Muscle of leg (tissue), 11 donors: ENCODE results near the gene FAM118A. TPM values are rescaled to one million over a fixed set of nuclear protein-coding genes. Genes with fewer than 3 reads are reported as not detected.
"Not testable (repeated sequence)": the region's sequence is repeated elsewhere in the genome, so short reads cannot be mapped to it uniquely, and the experiment has no call there.

ENCODE experiments used
- DNase-seq: peaks from one replicate; pipeline ENCODE4 v3.0.0; 2013
- H3K27ac ChIP-seq: one replicate; pipeline ENCODE4 v1.5.1; 2013; ENCODE audit warnings: mild to moderate bottlenecking, low read length, control low read depth
- H3K27me3 ChIP-seq: one replicate; pipeline ENCODE4 v1.6.1; 2013; ENCODE audit warnings: low read length; ENCODE audit not compliant: control insufficient read depth, insufficient read depth
- H3K36me3 ChIP-seq: one replicate; pipeline ENCODE4 v1.6.1; 2013; ENCODE audit warnings: low read length; ENCODE audit not compliant: control insufficient read depth, insufficient read depth
- H3K4me1 ChIP-seq: one replicate; pipeline ENCODE4 v1.6.1; 2013; ENCODE audit warnings: low read length; ENCODE audit not compliant: control insufficient read depth, insufficient read depth
- H3K4me3 ChIP-seq: one replicate; pipeline ENCODE4 v1.5.1; 2013; ENCODE audit warnings: low read length, control low read depth
- H3K9me3 ChIP-seq: replicated peaks from 2 replicates; pipeline ENCODE4 v1.6.1; 2013; ENCODE audit warnings: low read depth, low read length; ENCODE audit not compliant: control insufficient read depth
- WGBS: methylation state at CpG from one replicate; pipeline ENCODE4 v1.1.5; 2013; ENCODE audit warnings: missing lambda C conversion rate; ENCODE audit not compliant: insufficient coverage; 5-methylcytosine and 5-hydroxymethylcytosine counted together
- polyA plus RNA-seq, 8 donors: library from polyadenylated mRNA; unstranded; fragments of 120-200 nt; gene quantifications; one replicate each; pipeline versions ENCODE4 v1.2.1 to v1.2.3, GENCODE V29; 2013; ENCODE audit warnings: inconsistent platforms in 1 of 8, low replicate concordance in 1 of 8; ENCODE audit not compliant: insufficient read length in 8 of 8, insufficient read depth in 1 of 8
- total RNA-seq: library from RNA; stranded (reverse); fragments of 120-200 nt; gene quantifications from one replicate; pipeline ENCODE4 v1.2.4, GENCODE V29; 2013

The FAM118A gene
- total and polyA plus RNA-seq, 9 donors = 13.4 to 30.0 (median 18.5) TPM

- H3K36me3 ChIP-seq = peaks cover 40% of the 10 kb centered on the region
- peaks cover 39% of the 10 kb centered on the region for H3K4me1 ChIP-seq
- WGBS = 100% methylated on average over 2 of the region's 7 CpGs
Observed at GRCh38 chr22:45338795-45339194, 29.1 kb downstream of the FAM118A start.

DNA sequence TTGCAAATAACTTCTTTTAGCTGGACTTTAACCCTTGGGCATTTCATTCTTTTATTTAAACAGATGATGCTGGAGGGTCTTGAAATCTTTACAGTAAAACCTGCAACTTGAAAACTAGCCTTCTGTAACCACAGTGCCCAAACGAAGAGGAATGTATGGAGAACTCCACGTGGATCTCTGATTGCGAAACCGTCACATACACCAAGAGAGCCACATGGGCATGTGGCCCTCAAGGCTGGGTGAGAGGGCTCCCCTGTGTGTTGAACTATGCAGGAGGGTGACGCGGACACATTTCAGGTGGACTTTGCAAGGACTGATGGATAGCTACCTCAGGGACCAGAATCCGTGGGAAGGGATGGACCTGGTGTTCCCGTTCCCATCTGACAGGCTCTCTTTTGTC is 30.6 kb downstream of the FAM118A start:
- Histone ChIP-seq H3K27ac (no peak overlapping the region), H3K36me3 (peaks cover 34% of the 10 kb centered on the region), H3K9me3 (no peaks in the 10 kb centered on the region), H3K4me1 (peaks cover 26% of the 10 kb centered on the region), H3K4me3 (no peak overlapping the region), H3K27me3 (no peaks in the 10 kb centered on the region)
- no peak for DNase-seq
- 86% methylated on average over 6 of the region's 8 CpGs for WGBS

More at GRCh38 chr22:45338795-45339194, 29.1 kb downstream of the FAM118A start:
- no peak overlapping the region for H3K27ac ChIP-seq
- DNase-seq = no peak
- no peak overlapping the region for H3K4me3 ChIP-seq
- H3K9me3 ChIP-seq = no peaks in the 10 kb centered on the region
- H3K27me3 ChIP-seq = no peaks in the 10 kb centered on the region

DNA sequence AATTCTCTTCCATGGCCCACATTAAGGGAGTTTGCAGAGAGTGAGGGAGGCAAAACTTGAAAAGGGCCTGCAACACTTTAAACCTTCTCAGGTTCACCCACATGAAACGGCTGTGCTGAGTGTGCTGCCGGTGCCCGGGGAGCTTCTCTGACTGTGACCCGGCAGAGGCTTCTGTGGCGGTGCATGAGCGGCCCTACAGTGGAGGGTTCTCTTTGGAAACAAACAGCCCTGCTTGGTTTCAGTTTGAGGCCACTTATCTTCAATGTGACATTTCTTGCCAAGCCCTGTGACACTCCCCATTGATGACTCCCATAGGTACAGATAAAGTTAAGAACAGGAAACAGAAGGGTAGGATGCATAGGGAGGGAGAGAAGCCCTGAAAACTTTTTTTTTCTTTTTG is 31.8 kb downstream of the FAM118A start:
- WGBS = 60% methylated on average over 1 of the region's 6 CpGs
- Histone ChIP-seq H3K4me3 (no peak overlapping the region), H3K9me3 (no peaks in the 10 kb centered on the region), H3K36me3 (peaks cover 36% of the 10 kb centered on the region), H3K27ac (no peak overlapping the region), H3K4me1 (peaks cover 16% of the 10 kb centered on the region), H3K27me3 (no peaks in the 10 kb centered on the region)
- peak; percentile 24 for DNase-seq

GRCh38 chr22:45343143-45343542 is 33.4 kb downstream of the FAM118A start:
- Histone ChIP-seq H3K4me3 (no peak overlapping the region), H3K36me3 (peaks cover 36% of the 10 kb centered on the region), H3K27ac (no peak overlapping the region), H3K27me3 (no peaks in the 10 kb centered on the region), H3K9me3 (no peaks in the 10 kb centered on the region), H3K4me1 (peaks cover 6% of the 10 kb centered on the region)
- WGBS = 96% methylated on average over 3 of the region's 8 CpGs
- DNase-seq = no peak

DNA sequence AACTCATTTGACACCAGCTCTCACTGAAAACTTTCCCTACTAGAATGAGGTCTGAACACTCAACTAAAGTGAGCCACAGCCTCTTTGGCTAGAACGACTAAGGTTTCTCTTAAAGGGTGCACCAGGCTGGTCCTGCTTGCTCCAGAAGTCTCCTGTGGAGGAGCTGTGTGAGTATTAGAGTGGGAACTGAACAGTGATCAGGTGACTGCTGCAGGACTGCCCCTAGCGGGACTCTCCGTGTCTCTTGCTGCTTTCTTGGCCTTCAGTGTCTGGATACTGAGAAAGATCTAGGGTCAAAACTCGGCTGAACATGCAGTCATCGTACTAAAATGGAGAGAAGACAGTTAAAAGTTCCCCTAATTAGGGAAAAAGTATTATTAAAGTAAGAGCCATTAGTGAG is 34.6 kb downstream of the FAM118A start:
- Histone ChIP-seq H3K27me3 (no peaks in the 10 kb centered on the region), H3K4me3 (no peak overlapping the region), H3K9me3 (no peaks in the 10 kb centered on the region), H3K36me3 (peaks cover 29% of the 10 kb centered on the region), H3K27ac (no peak overlapping the region), H3K4me1 (peaks cover 6% of the 10 kb centered on the region)
- DNase-seq = no peak
- 30% methylated on average over 3 of the region's 5 CpGs for WGBS

DNA sequence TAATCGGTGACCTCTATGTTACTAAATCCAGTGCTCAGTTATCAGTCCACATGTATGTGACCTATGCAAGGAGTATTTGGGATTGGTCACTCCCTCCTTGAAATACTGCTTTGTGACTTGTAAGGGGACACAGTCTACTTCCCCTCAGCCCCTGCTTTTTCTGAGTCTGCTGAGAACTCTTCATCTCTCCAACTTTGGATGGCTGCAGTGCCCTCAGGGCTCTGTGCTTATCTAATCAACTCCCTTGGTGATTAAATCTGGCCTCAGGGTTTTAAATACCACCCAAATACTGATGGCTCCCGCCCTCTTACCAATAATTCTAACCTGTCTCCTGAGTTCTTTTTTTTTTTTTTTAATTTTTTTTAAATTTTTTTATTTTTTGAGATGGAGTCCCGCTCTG is 40.2 kb downstream of the FAM118A start:
- WGBS = no CpG with 5 or more reads among the region's 3 CpGs
- H3K4me1 ChIP-seq = no peaks in the 10 kb centered on the region
- DNase-seq = no peak

DNA sequence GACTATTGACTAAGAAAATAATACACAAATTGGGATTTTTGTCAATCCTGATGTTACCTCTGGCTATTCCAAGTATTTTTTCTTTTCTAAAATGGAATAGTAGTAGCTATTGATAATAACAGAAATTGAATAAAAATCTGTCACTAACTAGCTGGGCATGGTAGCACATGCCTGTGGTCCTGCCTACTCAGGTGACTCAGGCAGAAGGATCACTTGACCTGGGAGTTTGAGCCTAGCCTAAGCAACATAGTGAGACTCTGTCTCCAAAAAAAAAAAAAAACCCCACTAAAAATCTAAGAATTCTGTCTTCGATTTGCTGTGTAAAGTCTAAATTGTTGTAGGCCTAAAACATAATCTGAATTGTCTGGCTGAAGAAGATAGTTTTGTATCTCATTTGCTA is 42.2 kb downstream of the FAM118A start:
- H3K27ac ChIP-seq = no peak overlapping the region
- no CpG with 5 or more reads among the region's 1 CpG for WGBS
- H3K27me3 ChIP-seq = no peaks in the 10 kb centered on the region
- no peaks in the 10 kb centered on the region for H3K4me1 ChIP-seq
- no peak for DNase-seq
- peaks cover 1% of the 10 kb centered on the region for H3K36me3 ChIP-seq
- no peaks in the 10 kb centered on the region for H3K9me3 ChIP-seq
- no peak overlapping the region for H3K4me3 ChIP-seq

More for the DNA sequence above, 40.2 kb downstream of the FAM118A start:
- Histone ChIP-seq H3K27me3 (no peaks in the 10 kb centered on the region), H3K36me3 (peaks cover 5% of the 10 kb centered on the region), H3K9me3 (no peaks in the 10 kb centered on the region), H3K4me3 (no peak overlapping the region), H3K27ac (no peak overlapping the region)

DNA sequence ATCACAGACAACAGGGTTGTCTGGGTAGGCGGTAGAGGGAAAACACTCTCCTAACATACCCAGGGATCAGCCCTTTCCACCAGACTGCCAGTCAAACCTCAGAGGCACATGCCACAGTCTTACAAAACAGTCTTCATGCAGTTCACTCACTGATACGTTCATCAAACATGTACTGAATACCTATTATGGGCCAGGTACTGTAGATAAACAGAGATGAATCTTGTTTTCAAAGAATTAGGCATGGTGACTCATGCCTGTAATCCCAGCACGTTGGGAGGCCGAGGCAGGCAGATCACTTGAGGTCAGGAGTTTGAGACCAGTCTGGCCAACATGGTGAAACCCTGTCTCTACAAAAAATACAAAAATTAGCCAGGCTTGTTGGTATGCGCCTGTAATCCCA is 43.0 kb downstream of the FAM118A start:
- H3K9me3 ChIP-seq, DNase-seq, H3K36me3 ChIP-seq, H3K27me3 ChIP-seq, H3K4me3 ChIP-seq, H3K27ac ChIP-seq, H3K4me1 ChIP-seq: not testable (repeated sequence)
- WGBS = 100% methylated on average over 1 of the region's 5 CpGs

DNA sequence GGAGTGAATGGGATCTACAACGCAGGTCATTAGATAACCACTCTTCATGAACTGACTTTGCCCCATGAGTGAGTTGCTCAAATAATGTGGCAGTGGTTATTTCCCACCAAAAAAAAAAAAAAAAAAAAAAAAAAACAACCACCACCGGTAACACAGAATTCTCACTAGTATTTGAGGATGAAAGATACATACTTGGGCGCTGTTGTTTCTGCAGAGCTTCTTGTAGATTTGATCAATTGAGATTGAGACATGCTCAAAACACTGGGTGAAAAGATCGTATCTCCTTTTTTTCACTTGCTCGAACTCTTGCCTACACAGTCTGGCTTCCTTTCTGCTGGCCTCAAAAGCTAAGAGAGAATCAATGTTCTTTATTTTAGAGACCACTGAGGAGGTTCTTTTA is 44.1 kb downstream of the FAM118A start:
- Histone ChIP-seq H3K27ac (no peak overlapping the region), H3K4me1 (no peaks in the 10 kb centered on the region), H3K27me3 (no peaks in the 10 kb centered on the region), H3K4me3 (no peak overlapping the region), H3K9me3 (no peaks in the 10 kb centered on the region), H3K36me3 (no peaks in the 10 kb centered on the region)
- no peak for DNase-seq
- WGBS = 100% methylated on average over 1 of the region's 5 CpGs

DNA sequence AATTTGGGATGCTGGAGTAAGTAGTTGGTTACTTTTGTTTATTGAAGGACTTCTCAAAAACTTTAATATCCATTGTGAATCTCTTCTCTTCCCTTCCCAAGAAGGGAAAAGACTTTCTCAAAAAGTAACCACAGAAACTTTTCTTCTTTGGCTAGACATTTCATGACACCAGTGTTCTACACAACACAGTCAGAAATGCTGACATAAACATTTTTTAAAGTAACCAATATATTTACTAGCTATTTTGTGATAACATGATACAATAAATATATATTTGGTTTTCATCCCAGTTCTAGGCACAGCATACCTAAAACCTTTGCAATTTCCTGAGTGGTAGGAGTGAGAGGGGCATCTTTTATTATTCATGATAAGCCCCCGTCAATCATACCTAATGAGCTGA is 47.8 kb downstream of the FAM118A start:
- Histone ChIP-seq H3K4me3 (no peak overlapping the region), H3K36me3 (no peaks in the 10 kb centered on the region), H3K27me3 (no peaks in the 10 kb centered on the region), H3K4me1 (no peaks in the 10 kb centered on the region), H3K9me3 (no peaks in the 10 kb centered on the region), H3K27ac (no peak overlapping the region)
- no CpG with 5 or more reads among the region's 1 CpG for WGBS
- DNase-seq = no peak

DNA sequence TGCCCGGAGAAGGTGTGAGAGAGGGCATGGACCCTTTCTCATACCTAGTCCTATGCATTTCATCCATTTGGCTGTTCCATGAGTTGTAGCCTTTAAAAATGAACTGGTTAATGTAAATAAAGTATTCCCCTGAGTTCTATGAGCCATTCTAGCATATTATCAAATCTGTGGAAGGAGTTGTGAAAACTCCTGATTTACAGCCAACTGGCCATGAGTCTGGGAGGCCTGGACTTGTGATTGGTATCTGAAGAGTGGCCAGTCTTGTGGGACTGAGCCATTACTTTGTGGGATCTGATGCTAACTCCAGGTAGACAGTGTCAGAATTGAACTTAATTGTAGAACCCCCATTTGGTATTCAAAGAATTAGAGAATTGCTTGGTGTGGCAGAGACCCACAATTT is 48.4 kb downstream of the FAM118A start:
- H3K36me3 ChIP-seq = no peaks in the 10 kb centered on the region
- WGBS = no CpG with 5 or more reads among the region's 1 CpG
- no peaks in the 10 kb centered on the region for H3K4me1 ChIP-seq
- no peak overlapping the region for H3K27ac ChIP-seq
- DNase-seq = no peak
- H3K9me3 ChIP-seq = no peaks in the 10 kb centered on the region
- H3K27me3 ChIP-seq = no peaks in the 10 kb centered on the region
- H3K4me3 ChIP-seq = no peak overlapping the region
